Neutrophil (primary cell): ENCODE data around the gene PLPP3.
A peak's percentile ranks its signal among the peaks of the same experiment; 100 is the strongest.

Experiments used
- H3K27ac ChIP-seq: fragments of 200-600 bp; sonication (generic); 2 replicates; pipeline ENCODE4 v1.5.1; 2016; ENCODE audit warnings: mild to moderate bottlenecking, moderate library complexity
- H3K27me3 ChIP-seq: fragments of 200-600 bp; sonication (generic); 2 replicates; pipeline ENCODE4 v1.6.0; 2016; ENCODE audit warnings: mild to moderate bottlenecking
- H3K36me3 ChIP-seq: fragments of 200-600 bp; sonication (generic); 2 replicates; pipeline ENCODE4 v1.5.1; 2017
- H3K4me1 ChIP-seq, 2 experiments: fragments of 200-600 bp in 1 of 2; sonication (generic) in 1 of 2; 1 replicate in 1 of 2; 2 replicates in 1 of 2; pipeline versions ENCODE4 v1.5.1 to v1.6.1; 2013 to 2016; ENCODE audit warnings: low read depth in 1 of 2, low read length in 1 of 2, mild to moderate bottlenecking in 1 of 2, moderate library complexity in 1 of 2; ENCODE audit not compliant: control insufficient read depth in 1 of 2, insufficient read depth in 1 of 2
- H3K4me3 ChIP-seq, 2 experiments: fragments of 200-600 bp in 1 of 2; sonication (generic) in 1 of 2; 1 replicate in 1 of 2; 2 replicates in 1 of 2; pipeline ENCODE4 v1.5.1; 2013 to 2016; ENCODE audit warnings: low read depth in 1 of 2, low read length in 1 of 2, mild to moderate bottlenecking in 1 of 2, moderate library complexity in 1 of 2
- H3K9me3 ChIP-seq: fragments of 200-600 bp; sonication (generic); 2 replicates; pipeline ENCODE4 v1.5.1; 2016
- TF ChIP-seq, protein P1 (sequence below): fragments of 200-600 bp; sonication (generic); IDR thresholded peaks from 2 replicates; pipeline ENCODE4 v1.5.1; 2016; ENCODE audit warnings: antibody characterized with exemption

PLPP3 gene

DNA sequence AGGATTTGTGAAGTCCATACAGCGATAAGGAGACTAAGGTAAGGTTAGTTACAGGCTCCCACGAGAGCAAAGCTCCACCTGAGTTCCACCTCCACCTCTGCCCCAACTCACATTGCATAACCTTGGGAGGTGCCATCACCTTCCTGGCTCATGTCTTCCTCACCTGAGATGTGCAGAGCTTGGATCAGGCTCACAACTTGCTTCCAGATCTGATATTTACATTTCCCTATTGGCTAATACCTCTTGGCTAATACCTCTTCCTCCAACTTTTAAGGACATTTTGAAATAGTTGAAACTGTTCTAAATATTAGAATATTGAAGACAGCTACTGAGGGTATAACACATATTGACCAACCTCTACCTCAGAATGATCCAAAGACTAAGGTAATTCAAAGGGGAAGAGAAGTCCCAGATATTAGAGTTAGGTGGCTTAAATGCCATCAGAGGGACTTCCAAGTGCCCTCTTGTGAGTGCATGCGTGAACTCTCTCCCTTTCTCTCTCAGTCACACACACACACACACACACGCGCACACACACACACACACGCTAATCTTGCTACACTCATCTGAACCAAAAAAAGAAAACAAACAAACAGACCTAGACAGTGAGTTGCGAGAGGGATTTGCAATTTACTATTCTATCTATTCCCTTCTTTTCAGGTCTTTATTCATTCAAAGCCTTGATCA, 134.3 kb downstream of the PLPP3 start:
- H3K27ac ChIP-seq: peak overlapping the region; percentile 56

More for the DNA sequence above, 134.3 kb downstream of the PLPP3 start:
- Histone ChIP-seq H3K27me3 (no peaks in the 10 kb centered on the region), H3K36me3 (no peaks in the 10 kb centered on the region), H3K4me1 (peaks cover 45 to 57% of the 10 kb centered on the region in 2 experiments), H3K9me3 (no peaks in the 10 kb centered on the region), H3K4me3 (no peak overlapping the region)
- TF ChIP-seq, protein P1, sequence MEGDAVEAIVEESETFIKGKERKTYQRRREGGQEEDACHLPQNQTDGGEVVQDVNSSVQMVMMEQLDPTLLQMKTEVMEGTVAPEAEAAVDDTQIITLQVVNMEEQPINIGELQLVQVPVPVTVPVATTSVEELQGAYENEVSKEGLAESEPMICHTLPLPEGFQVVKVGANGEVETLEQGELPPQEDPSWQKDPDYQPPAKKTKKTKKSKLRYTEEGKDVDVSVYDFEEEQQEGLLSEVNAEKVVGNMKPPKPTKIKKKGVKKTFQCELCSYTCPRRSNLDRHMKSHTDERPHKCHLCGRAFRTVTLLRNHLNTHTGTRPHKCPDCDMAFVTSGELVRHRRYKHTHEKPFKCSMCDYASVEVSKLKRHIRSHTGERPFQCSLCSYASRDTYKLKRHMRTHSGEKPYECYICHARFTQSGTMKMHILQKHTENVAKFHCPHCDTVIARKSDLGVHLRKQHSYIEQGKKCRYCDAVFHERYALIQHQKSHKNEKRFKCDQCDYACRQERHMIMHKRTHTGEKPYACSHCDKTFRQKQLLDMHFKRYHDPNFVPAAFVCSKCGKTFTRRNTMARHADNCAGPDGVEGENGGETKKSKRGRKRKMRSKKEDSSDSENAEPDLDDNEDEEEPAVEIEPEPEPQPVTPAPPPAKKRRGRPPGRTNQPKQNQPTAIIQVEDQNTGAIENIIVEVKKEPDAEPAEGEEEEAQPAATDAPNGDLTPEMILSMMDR: no peak
